HG03439 (cell line): ENCODE measurements around the gene NMNAT3.

Source experiments
- ATAC-seq: cut with Tn5 transposase; IDR thresholded peaks from one replicate; pipeline ENCODE4 v1.9.1; 2021; ENCODE audit warnings: mild to moderate bottlenecking, moderate library complexity; ENCODE audit not compliant: unreplicated experiment

The NMNAT3 gene

DNA sequence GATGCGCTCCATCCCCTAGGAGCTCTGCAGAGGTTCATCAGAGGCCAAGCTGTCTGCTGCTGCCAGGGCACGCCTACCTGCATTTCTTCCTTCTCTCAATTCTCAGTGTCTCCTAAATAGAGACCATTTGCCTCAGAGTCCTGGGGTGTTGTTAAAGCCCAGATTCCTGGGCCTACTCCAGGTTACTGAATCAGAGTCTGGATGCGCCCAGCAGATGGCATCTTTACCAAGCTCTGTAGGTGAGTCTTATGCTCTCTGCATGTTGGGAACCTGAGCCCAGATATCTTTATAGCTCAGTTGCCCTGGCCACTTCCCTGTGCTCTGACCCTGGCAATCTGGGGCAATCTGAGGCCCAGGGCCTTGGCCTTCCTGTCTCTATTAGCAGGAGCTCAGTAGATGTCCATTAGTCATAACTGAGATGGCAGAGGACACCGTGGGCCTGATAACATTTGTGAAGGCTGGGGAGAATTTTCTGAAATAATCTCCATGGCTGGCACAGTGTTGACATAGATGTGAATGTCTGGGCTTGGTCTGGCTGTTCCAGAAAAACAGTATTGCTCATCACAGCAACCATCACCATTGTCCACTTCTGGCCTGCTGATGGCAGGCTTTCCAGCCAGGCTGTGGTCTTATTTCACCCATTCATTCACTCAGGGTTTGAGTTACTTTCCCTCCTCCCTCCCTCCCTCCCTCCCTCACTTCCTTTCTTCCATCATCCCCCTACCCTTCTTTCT, 125.0 kb downstream of the NMNAT3 start:
- ATAC-seq, result no peak

- ATAC-seq, result no peak
These were observed 129.0 kb downstream of the NMNAT3 start for GRCh38 chr3:139548801-139549200.

- ATAC-seq, result no peak
These were observed 130.1 kb downstream of the NMNAT3 start for GRCh38 chr3:139547666-139548065.

GRCh38 chr3:139546772-139547171, 131.0 kb downstream of the NMNAT3 start:
- no peak for ATAC-seq

DNA sequence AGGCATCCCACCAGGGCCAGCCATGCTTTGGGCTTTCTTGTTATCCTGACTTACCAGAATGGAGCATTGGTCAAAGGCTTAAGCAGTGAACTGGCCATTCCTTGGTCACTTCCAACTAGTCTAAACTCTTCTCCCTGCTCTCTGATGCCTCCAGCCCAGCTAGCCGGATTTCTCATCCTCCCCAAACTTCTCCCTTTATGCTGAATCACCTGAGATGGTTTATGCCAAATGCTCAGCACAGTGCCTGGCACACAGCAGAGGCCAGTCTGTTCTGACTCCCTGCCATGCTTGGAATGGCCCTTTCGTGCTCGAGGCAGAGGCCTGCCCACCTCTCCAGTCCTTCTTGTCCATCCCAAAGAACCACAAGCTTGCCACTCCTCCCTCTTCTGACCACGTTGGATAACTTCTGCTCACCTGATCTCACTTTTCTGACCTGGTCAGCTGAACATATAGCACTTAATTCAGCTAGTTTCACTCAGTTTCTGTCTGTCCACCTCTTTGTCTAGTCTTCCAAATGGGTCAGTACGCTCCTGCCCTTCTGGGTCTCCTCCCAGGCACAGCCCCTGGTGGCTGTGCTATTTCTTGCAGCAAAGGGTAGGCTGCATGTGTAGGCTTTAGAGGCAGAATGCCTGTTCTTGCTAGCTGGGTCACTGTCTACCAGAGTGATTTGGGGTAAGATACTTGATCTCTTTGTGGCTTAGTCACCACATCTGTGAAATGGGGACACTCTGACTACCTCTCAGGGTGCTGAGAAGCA, 136.1 kb downstream of the NMNAT3 start:
- ATAC-seq, result no peak

- ATAC-seq, result no peak
These were observed 136.9 kb downstream of the NMNAT3 start for GRCh38 chr3:139540651-139541531.

- no peak for ATAC-seq
These were observed 139.0 kb downstream of the NMNAT3 start for GRCh38 chr3:139538733-139539132.

DNA sequence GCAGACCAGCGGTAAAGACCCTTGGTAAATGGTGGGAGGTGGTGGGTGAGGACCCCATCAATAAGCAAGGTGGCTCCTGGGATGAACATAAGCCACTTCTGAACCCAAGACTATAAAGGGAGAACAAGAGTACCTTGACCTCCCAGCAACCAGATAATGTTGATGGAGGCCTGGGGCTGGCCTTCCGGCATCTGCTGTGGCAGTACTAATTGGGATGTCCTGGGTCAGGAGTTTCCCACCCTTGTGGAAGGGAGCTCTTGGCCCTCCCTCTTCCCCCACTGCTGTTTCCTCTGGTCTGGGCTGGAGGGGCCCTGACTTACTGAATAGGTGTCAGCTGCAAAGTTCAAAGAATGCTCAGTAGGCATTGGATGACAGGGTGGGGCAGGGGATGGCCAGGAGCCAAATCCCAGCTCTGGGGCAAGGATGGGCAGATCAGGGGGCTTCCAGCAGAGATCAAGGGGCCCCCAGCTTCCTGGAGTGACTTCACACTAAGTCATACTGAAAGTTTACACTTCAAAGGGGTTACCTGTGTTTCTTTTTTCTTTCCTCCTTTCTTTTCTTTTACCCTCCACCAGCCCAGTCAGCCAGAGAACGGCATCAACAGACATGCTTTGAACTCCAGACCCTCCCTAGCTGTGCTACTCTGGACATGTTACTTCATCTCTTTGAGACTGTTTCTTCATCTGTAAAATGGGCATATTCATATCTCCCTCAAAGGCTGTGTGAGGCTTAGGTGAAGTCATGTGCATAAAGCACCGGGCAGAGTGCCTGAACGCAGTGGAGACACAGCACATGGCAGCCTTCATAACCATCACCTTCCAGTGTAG, 139.8 kb downstream of the NMNAT3 start:
- no peak for ATAC-seq

- ATAC-seq, result no peak
These were observed 140.4 kb downstream of the NMNAT3 start for GRCh38 chr3:139537361-139537760.

DNA sequence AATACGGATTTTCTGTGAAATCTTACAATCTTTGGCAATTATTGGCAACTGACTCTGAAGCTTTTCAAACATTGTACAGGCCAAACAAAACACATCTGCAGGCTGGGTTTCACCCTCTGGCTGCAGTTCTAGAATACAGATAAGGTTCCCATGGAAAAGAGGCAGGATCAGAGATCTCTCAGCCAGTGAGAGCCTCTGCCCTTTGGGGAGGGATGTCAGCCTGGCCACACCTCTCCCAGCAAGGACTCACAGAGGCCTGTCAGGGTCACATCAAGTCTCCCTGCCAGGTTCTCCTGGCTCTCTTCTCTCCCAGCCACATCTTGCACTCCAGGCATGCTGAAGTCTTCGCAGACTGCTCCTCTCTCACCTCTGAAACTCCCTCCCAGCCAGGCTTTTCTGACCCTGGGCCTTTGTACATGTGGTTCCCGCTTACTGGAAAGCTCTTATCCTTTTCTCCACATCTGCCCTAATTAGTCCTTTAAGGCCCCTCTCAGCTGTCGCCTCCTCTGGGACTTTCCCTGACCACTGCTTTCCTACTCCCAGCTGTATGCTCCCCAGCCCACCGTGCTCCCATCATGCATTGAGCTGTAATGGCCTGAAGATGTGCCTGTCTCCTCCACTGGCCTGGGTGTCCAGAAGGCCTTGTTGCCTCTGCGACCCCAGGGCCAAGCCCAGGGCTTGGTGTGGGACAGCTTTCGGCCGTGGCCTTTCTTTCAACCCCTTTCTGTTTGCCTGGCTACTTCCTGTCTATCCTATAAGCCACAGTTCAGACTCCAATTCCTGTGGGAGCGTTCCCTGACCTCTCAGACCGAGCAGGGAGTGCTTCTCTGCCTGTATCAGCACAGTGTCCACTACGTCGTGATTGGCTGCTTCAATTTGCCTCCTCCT, 142.5 kb downstream of the NMNAT3 start:
- ATAC-seq, result no peak

DNA sequence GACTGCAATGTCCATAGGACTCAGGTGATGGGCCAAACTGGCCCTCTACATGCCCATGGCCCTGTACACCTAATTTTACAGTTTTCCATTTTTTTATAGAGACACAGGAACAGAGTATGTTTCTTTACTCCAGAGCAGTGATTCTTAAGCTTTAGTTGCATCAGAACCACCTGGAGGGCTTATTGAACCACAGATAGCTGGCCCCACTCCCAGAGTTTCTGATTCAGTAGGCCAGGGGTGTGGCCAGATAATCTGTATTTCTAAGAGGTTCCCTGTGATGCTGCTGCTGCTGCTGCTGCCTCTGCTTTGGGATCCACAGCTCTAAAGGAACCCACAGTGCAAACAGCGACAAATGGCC, 143.3 kb downstream of the NMNAT3 start:
- no peak for ATAC-seq

- ATAC-seq, result no peak
These were observed 143.9 kb downstream of the NMNAT3 start for GRCh38 chr3:139533781-139534454.

- ATAC-seq, result no peak
These were observed 144.8 kb downstream of the NMNAT3 start for GRCh38 chr3:139532976-139533375.

- no peak for ATAC-seq
These were observed 147.1 kb downstream of the NMNAT3 start for GRCh38 chr3:139530717-139531116.

DNA sequence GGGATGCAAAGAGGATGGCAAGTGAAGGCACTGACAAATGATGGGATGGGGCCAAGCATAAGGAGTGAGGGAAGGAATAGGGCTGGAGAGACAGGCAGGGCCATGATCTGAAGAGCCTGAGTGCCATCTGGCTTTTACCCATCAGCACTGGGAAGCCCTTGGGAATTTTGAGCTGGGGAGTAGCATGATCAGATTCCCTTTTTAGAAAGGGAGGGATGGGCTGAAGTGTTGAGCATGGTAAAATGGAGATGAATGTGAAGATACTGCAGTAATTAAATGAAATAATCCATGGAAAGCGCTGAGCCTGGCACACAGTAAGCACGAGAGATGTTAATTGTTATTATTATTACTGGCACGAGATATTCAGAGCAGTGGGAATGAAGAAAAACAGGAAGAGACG, 148.1 kb downstream of the NMNAT3 start:
- no peak for ATAC-seq

DNA sequence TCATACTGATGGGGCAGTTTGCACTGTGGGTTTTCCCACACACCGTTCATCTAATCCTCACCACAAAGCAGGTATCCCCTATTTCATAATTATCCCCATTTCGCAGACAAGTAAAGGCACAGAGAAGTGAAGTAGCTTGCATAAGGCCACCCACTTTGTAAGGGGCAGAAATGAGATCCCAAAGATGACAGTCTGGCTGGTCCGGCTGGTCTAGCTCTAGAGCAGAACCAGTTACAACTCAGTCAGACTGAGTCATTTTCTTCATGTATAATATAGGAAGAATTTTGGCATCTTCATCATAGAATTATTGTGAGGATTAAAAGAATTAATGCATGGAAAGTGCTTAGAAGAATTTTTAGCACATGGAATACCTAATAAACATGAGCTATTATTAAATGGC, 148.8 kb downstream of the NMNAT3 start:
- no peak for ATAC-seq

DNA sequence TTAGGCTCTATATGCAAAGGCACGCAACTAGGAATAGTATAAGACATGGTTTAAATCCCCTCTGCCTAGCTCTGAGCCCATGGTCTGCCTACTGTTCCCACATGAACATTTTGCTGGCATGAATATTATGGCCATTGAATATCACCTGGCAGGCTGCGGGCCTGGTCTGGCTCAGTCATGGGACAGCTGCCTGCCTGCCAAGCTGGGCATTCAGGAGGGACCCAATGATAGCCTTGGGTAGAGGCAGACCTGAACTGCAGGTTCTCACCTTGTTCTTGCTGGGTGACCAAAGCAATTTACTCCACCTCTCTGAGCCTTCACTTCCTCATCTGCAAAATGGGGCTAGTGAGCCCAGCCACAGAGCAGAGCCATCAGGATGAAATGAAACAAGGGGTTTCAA, 149.5 kb downstream of the NMNAT3 start:
- ATAC-seq, result no peak

- no peak for ATAC-seq
These were observed 150.5 kb downstream of the NMNAT3 start for GRCh38 chr3:139527265-139527664.

GRCh38 chr3:139526146-139526545, 151.6 kb downstream of the NMNAT3 start:
- ATAC-seq, result no peak
